ENCODE data around the gene CDK18.

Gene CDK18

GRCh38 chr1:205571747-205572146 is 67.3 kb downstream of the CDK18 start:
- TF ChIP-seq CTCF (IDR thresholded peaks at IDR 0.05; ENCODE audit: borderline replicate concordance, insufficient read depth, low read depth, low read length) = no peak
- H3K4me3 ChIP-seq (ENCODE audit: low read depth, low read length) = no peak overlapping the region

- H3K4me3 ChIP-seq (ENCODE audit: low read depth, low read length) = no peak overlapping the region
- no peak for TF ChIP-seq CTCF (IDR thresholded peaks at IDR 0.05; ENCODE audit: borderline replicate concordance, insufficient read depth, low read depth, low read length)
Measured at GRCh38 chr1:205572421-205572820, 68.0 kb downstream of the CDK18 start.

- no peak for TF ChIP-seq CTCF (IDR thresholded peaks at IDR 0.05; ENCODE audit: borderline replicate concordance, insufficient read depth, low read depth, low read length)
- no peak overlapping the region for H3K4me3 ChIP-seq (ENCODE audit: low read depth, low read length)
Measured at GRCh38 chr1:205575294-205575885, 70.9 kb downstream of the CDK18 start.

- TF ChIP-seq CTCF (IDR thresholded peaks at IDR 0.05; ENCODE audit: borderline replicate concordance, insufficient read depth, low read depth, low read length) = no peak
- H3K4me3 ChIP-seq (ENCODE audit: low read depth, low read length) = no peak overlapping the region
Measured at GRCh38 chr1:205576011-205576410, 71.5 kb downstream of the CDK18 start.

GRCh38 chr1:205576805-205577761 is 72.6 kb downstream of the CDK18 start:
- TF ChIP-seq CTCF (IDR thresholded peaks at IDR 0.05; ENCODE audit: borderline replicate concordance, insufficient read depth, low read depth, low read length) = no peak
- H3K4me3 ChIP-seq (ENCODE audit: low read depth, low read length) = no peak overlapping the region

GRCh38 chr1:205577874-205578658 is 73.6 kb downstream of the CDK18 start:
- no peak overlapping the region for H3K4me3 ChIP-seq (ENCODE audit: low read depth, low read length)
- no peak for TF ChIP-seq CTCF (IDR thresholded peaks at IDR 0.05; ENCODE audit: borderline replicate concordance, insufficient read depth, low read depth, low read length)
